Fibroblast of pulmonary artery (primary cell): Measurements from ENCODE around the gene GNAI1.

Experiments
- DNase-seq: peaks from one replicate; pipeline ENCODE4 v3.0.0-alpha.2; 2010; ENCODE audit warnings: low read depth
- H3K4me3 ChIP-seq: replicated peaks from 2 replicates; pipeline ENCODE4 v1.5.1; 2011; ENCODE audit warnings: low read depth, mild to moderate bottlenecking, control low read depth, low read length, moderate library complexity
- TF ChIP-seq, protein P1 (sequence below): IDR thresholded peaks from 2 replicates; pipeline ENCODE4 v1.5.1; 2011; ENCODE audit warnings: mild to moderate bottlenecking, control low read depth, low read length, inconsistent platforms; ENCODE audit errors: missing control alignments

GNAI1 gene

GRCh38 chr7:80137410-80137809 is 2.8 kb downstream of the GNAI1 start:
- no peak for DNase-seq
- TF ChIP-seq, protein P1, sequence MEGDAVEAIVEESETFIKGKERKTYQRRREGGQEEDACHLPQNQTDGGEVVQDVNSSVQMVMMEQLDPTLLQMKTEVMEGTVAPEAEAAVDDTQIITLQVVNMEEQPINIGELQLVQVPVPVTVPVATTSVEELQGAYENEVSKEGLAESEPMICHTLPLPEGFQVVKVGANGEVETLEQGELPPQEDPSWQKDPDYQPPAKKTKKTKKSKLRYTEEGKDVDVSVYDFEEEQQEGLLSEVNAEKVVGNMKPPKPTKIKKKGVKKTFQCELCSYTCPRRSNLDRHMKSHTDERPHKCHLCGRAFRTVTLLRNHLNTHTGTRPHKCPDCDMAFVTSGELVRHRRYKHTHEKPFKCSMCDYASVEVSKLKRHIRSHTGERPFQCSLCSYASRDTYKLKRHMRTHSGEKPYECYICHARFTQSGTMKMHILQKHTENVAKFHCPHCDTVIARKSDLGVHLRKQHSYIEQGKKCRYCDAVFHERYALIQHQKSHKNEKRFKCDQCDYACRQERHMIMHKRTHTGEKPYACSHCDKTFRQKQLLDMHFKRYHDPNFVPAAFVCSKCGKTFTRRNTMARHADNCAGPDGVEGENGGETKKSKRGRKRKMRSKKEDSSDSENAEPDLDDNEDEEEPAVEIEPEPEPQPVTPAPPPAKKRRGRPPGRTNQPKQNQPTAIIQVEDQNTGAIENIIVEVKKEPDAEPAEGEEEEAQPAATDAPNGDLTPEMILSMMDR, result no peak
- no peak overlapping the region for H3K4me3 ChIP-seq

DNA sequence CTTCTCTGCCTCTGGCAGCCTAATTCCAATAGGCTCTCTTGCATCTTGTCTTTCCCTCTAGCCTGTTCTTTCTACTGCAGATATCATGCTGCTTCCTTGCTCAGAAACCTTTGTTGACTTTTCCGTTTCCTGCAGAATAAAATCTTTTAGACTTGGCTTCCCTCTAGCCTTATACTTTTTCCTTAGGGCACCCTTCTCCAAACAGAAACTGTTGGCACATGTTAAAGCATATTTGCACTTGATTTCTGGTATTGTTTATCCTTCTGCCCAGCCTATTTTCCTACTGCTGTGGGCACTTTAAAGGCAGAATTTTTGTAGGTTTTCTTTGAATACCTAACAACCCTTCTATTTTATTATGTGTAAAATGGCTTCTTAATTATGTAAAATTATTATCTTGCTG is 4.6 kb downstream of the GNAI1 start:
- TF ChIP-seq, protein P1, result no peak
- H3K4me3 ChIP-seq, result no peak overlapping the region
- DNase-seq, result no peak

- no peak overlapping the region for H3K4me3 ChIP-seq
- TF ChIP-seq, protein P1, result no peak
- no peak for DNase-seq
Observed at GRCh38 chr7:80140388-80140787, 5.8 kb downstream of the GNAI1 start.

DNA sequence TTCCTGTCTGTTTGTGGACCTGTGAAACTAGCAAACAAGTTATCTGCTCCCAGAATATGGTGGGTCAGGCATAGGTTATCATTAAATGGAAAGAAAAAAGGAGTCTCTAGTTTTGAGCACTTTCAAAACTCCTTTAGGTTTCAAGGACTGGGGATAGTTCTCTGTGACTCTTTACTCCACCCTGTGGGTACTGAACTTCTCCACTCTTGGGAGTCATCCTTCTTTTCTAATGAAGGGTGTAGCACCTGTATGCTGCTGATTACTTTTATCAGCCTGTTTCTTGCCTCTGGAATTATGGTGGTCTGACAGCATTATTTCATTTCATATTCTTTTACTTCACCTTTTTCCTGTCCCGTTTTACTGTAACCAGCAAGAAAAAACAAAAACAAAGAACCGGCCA is 6.7 kb downstream of the GNAI1 start:
- no peak overlapping the region for H3K4me3 ChIP-seq
- TF ChIP-seq, protein P1, result no peak
- DNase-seq, result no peak

- TF ChIP-seq, protein P1, result no peak
- no peak for DNase-seq
Observed at GRCh38 chr7:80142853-80143580, 8.4 kb downstream of the GNAI1 start.

DNA sequence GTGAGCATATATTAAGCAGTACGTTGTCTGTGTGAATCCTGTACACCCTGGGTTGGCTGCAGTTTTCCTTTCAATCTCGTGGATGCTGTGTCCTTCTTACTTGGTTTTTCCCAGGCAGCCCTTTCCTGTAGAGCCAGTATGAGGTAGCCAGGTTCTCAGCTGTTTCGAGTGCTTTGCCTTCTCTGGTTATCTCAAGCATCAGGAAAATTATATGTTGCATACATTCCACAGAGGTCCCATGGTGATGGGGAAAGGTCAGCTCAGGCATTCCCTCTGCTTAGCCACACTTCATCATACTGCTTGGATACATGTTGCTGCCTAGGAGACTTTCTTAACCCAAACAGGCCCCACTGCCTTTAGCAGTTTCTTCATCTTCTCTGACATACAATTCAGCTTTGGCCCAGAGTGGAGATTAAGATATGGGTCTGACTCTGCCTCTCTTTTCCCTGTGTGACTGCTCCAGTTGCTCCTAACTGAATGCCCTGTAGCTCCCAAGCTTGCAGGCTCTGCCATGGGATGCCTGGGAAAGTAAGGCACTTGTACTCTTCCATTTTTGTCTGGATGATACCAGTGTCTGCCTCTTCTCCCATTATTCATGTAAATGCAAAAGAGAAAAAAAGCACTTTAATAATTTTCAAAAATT is 11.3 kb downstream of the GNAI1 start:
- TF ChIP-seq, protein P1, result no peak
- DNase-seq, result peak; percentile 92
- H3K4me3 ChIP-seq, result peak overlapping the region; percentile 16

More at GRCh38 chr7:80142853-80143580, 8.4 kb downstream of the GNAI1 start:
- H3K4me3 ChIP-seq, result no peak overlapping the region
